Testis (tissue), 2 donors: ENCODE data around the gene ZC3H4.

Source experiments
- CTCF ChIP-seq, 3 experiments: fragments of 450-650 bp in 2 of 3; fragments of 200-600 bp in 1 of 3; sonication (generic) in 1 of 3; IDR thresholded peaks; one replicate each; pipeline ENCODE4 v1.5.1; 2016 to 2019; ENCODE audit warnings: antibody characterized with exemption in 3 of 3, mild to moderate bottlenecking in 2 of 3, moderate library complexity in 1 of 3
- POLR2A ChIP-seq: fragments of 450-650 bp; IDR thresholded peaks from one replicate; pipeline ENCODE4 v1.6.1; 2017; ENCODE audit warnings: antibody characterized with exemption, mild to moderate bottlenecking, moderate library complexity

- TF ChIP-seq POLR2A (no peak), CTCF (IDR thresholded peaks at IDR 0.05) (no peak)
Measured at GRCh38 chr19:47063874-47064273, 49.7 kb downstream of the ZC3H4 start.
